PC-3 (cell line): ENCODE measurements around the gene RIPOR2.

Experiments
- EZH2 ChIP-seq: fragments of 300-600 bp; sonication (generic); IDR thresholded peaks from one replicate; pipeline ENCODE4 v1.6.1; 2017; ENCODE audit warnings: antibody characterized with exemption, mild to moderate bottlenecking, low read length; ENCODE audit not compliant: unreplicated experiment
- TF ChIP-seq, protein P1 (sequence below): fragments of 300-600 bp; sonication (generic); conservative IDR thresholded peaks from 2 replicates; pipeline ENCODE4 v1.5.1; 2017; ENCODE audit warnings: antibody characterized with exemption, low read depth, mild to moderate bottlenecking, low read length

DNA sequence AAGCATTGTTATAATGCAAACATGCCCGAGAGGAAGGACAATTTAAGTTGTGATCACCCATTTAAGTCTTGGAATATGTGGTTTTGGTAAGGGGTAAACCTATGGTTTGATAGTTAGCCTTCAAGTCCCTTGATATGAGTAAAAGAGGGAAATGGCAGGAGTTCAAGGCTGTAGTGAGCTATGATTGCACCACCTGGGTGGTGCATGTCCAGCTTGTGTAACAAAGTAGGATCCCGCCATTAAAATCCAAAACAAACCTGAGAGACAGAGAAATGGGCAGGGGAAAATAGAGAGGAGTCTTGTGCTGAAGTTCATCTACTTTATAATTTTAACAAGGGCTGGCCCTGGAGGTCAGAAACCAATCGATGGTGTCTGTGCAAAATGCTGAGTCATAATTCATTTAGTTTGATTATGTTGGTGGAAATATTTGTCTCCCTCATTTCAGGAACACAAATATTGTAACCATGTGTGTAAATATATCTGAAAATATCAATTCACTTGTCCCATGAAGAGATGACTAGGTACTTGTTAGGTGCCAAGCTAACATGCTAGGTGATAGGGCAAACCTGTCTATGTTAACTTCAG lies 113.8 kb downstream of the RIPOR2 start:
- TF ChIP-seq, protein P1, sequence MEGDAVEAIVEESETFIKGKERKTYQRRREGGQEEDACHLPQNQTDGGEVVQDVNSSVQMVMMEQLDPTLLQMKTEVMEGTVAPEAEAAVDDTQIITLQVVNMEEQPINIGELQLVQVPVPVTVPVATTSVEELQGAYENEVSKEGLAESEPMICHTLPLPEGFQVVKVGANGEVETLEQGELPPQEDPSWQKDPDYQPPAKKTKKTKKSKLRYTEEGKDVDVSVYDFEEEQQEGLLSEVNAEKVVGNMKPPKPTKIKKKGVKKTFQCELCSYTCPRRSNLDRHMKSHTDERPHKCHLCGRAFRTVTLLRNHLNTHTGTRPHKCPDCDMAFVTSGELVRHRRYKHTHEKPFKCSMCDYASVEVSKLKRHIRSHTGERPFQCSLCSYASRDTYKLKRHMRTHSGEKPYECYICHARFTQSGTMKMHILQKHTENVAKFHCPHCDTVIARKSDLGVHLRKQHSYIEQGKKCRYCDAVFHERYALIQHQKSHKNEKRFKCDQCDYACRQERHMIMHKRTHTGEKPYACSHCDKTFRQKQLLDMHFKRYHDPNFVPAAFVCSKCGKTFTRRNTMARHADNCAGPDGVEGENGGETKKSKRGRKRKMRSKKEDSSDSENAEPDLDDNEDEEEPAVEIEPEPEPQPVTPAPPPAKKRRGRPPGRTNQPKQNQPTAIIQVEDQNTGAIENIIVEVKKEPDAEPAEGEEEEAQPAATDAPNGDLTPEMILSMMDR = no peak
- TF ChIP-seq EZH2 = no peak
